PC-3 (cell line): Measurements from ENCODE around the gene SLC25A2.

Experiments used
- EZH2 ChIP-seq: fragments of 300-600 bp; sonication (generic); IDR thresholded peaks from one replicate; pipeline ENCODE4 v1.6.1; 2017; ENCODE audit warnings: antibody characterized with exemption, mild to moderate bottlenecking, low read length; ENCODE audit not compliant: unreplicated experiment
- EZH2phosphoT487 ChIP-seq: fragments of 300-600 bp; sonication (generic); IDR thresholded peaks from 2 replicates; pipeline ENCODE4 v1.6.1; 2018; ENCODE audit warnings: mild to moderate bottlenecking, antibody characterized with exemption, low read length, borderline replicate concordance
- TF ChIP-seq, protein P1 (sequence below): fragments of 300-600 bp; sonication (generic); conservative IDR thresholded peaks from 2 replicates; pipeline ENCODE4 v1.5.1; 2017; ENCODE audit warnings: antibody characterized with exemption, low read depth, mild to moderate bottlenecking, low read length

GRCh38 chr5:141258948-141259347, 44.9 kb downstream of the SLC25A2 start:
- TF ChIP-seq, protein P1, sequence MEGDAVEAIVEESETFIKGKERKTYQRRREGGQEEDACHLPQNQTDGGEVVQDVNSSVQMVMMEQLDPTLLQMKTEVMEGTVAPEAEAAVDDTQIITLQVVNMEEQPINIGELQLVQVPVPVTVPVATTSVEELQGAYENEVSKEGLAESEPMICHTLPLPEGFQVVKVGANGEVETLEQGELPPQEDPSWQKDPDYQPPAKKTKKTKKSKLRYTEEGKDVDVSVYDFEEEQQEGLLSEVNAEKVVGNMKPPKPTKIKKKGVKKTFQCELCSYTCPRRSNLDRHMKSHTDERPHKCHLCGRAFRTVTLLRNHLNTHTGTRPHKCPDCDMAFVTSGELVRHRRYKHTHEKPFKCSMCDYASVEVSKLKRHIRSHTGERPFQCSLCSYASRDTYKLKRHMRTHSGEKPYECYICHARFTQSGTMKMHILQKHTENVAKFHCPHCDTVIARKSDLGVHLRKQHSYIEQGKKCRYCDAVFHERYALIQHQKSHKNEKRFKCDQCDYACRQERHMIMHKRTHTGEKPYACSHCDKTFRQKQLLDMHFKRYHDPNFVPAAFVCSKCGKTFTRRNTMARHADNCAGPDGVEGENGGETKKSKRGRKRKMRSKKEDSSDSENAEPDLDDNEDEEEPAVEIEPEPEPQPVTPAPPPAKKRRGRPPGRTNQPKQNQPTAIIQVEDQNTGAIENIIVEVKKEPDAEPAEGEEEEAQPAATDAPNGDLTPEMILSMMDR: no peak
- TF ChIP-seq EZH2phosphoT487 (no peak), EZH2 (no peak)
